Measurements from ENCODE around the gene SLC25A20.

GRCh38 chr3:48879307-48879993, 19.2 kb downstream of the SLC25A20 start:
- TF ChIP-seq EZH2 (IDR thresholded peaks at IDR 0.05; ENCODE audit: low read length, unreplicated experiment) (no peak), EZH2phosphoT487 (IDR thresholded peaks at IDR 0.05; ENCODE audit: borderline replicate concordance, low read length) (no peak)
- TF ChIP-seq, protein P1, sequence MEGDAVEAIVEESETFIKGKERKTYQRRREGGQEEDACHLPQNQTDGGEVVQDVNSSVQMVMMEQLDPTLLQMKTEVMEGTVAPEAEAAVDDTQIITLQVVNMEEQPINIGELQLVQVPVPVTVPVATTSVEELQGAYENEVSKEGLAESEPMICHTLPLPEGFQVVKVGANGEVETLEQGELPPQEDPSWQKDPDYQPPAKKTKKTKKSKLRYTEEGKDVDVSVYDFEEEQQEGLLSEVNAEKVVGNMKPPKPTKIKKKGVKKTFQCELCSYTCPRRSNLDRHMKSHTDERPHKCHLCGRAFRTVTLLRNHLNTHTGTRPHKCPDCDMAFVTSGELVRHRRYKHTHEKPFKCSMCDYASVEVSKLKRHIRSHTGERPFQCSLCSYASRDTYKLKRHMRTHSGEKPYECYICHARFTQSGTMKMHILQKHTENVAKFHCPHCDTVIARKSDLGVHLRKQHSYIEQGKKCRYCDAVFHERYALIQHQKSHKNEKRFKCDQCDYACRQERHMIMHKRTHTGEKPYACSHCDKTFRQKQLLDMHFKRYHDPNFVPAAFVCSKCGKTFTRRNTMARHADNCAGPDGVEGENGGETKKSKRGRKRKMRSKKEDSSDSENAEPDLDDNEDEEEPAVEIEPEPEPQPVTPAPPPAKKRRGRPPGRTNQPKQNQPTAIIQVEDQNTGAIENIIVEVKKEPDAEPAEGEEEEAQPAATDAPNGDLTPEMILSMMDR (conservative IDR thresholded peaks at IDR 0.05; ENCODE audit: low read depth, low read length), result no peak

Measured in PC-3 (cell line).